Liver (tissue), 9 donors: ENCODE data around the gene GNPTG. TPM values are rescaled to one million over a fixed set of nuclear protein-coding genes. Genes with fewer than 3 reads are reported as not detected.

Experiments used
- DNase-seq: peaks from one replicate; pipeline ENCODE4 v3.0.0-alpha.2; 2017; ENCODE audit warnings: low spot score
- H3K27ac ChIP-seq, 2 donors: one replicate each; pipeline ENCODE4 v1.7.0; 2013; ENCODE audit warnings: inconsistent platforms in 2 of 2, low read length in 2 of 2, control low read depth in 1 of 2, low read depth in 1 of 2, mild to moderate bottlenecking in 1 of 2
- H3K27me3 ChIP-seq, 4 donors: one replicate each; pipeline versions ENCODE4 v1.6.1 to v1.7.0; 2013; ENCODE audit warnings: low read length in 3 of 4, inconsistent platforms in 1 of 4, mild to moderate bottlenecking in 1 of 4, moderate library complexity in 1 of 4; ENCODE audit not compliant: control insufficient read depth in 4 of 4, insufficient read depth in 4 of 4
- H3K36me3 ChIP-seq, 4 donors: one replicate each; pipeline versions ENCODE4 v1.6.1 to v1.7.0; 2013; ENCODE audit warnings: low read length in 3 of 4, mild to moderate bottlenecking in 3 of 4, low read depth in 1 of 4, moderate library complexity in 1 of 4; ENCODE audit not compliant: control insufficient read depth in 4 of 4, insufficient read depth in 3 of 4
- H3K4me1 ChIP-seq, 4 donors: one replicate each; pipeline versions ENCODE4 v1.6.1 to v1.7.0; 2013; ENCODE audit warnings: low read length in 3 of 4, mild to moderate bottlenecking in 3 of 4, moderate library complexity in 1 of 4; ENCODE audit not compliant: control insufficient read depth in 4 of 4, insufficient read depth in 4 of 4
- H3K4me3 ChIP-seq, 3 donors: one replicate each; pipeline versions ENCODE4 v1.6.1 to v1.7.0; 2013; ENCODE audit warnings: low read length in 3 of 3, control low read depth in 1 of 3, low read depth in 1 of 3, mild to moderate bottlenecking in 1 of 3
- H3K9ac ChIP-seq, 2 donors: one replicate each; pipeline ENCODE4 v1.7.0; 2013; ENCODE audit warnings: low read length in 2 of 2, mild to moderate bottlenecking in 2 of 2, moderate library complexity in 2 of 2, control low read depth in 1 of 2, low read depth in 1 of 2
- H3K9me3 ChIP-seq, 4 donors: one replicate each; pipeline versions ENCODE4 v1.6.1 to v1.7.0; 2013; ENCODE audit warnings: low read length in 3 of 4; ENCODE audit not compliant: control insufficient read depth in 4 of 4
- CTCF ChIP-seq: fragments of 150-350 bp; IDR thresholded peaks from 2 replicates; pipeline ENCODE4 v1.5.1; 2017; ENCODE audit warnings: improper control_type of control experiment, low read depth, low read length; ENCODE audit not compliant: missing input control
- EGR1 ChIP-seq, 2 donors: IDR thresholded peaks; 2 replicates each; pipeline ENCODE4 v1.6.1; 2016 to 2018; ENCODE audit warnings: antibody characterized with exemption in 2 of 2, low read depth in 2 of 2
- FOXA1 ChIP-seq: IDR thresholded peaks from 2 replicates; pipeline ENCODE4 v1.6.1; 2016; ENCODE audit warnings: antibody characterized with exemption
- FOXA2 ChIP-seq: IDR thresholded peaks from 2 replicates; pipeline ENCODE4 v1.6.1; 2016; ENCODE audit warnings: antibody characterized with exemption
- HNF4A ChIP-seq, 2 donors: conservative IDR thresholded peaks; 2 replicates each; pipeline ENCODE4 v1.6.1; 2016; ENCODE audit warnings: antibody characterized with exemption in 2 of 2, mild to moderate bottlenecking in 2 of 2
- JUND ChIP-seq, 2 donors: IDR thresholded peaks; 2 replicates each; pipeline ENCODE4 v1.6.1; 2016; ENCODE audit warnings: antibody characterized with exemption in 2 of 2
- NR2F2 ChIP-seq: IDR thresholded peaks from 2 replicates; pipeline ENCODE4 v1.6.1; 2016; ENCODE audit warnings: antibody characterized with exemption
- RAD21 ChIP-seq, 2 donors: IDR thresholded peaks; 2 replicates each; pipeline ENCODE4 v1.6.1; 2016; ENCODE audit warnings: antibody characterized with exemption in 2 of 2, mild to moderate bottlenecking in 2 of 2
- SP1 ChIP-seq: IDR thresholded peaks from 2 replicates; pipeline ENCODE4 v1.6.1; 2018; ENCODE audit warnings: antibody characterized with exemption, mild to moderate bottlenecking
- TAF1 ChIP-seq: conservative IDR thresholded peaks from 2 replicates; pipeline ENCODE4 v1.6.1; 2016; ENCODE audit warnings: antibody characterized with exemption, mild to moderate bottlenecking
- YY1 ChIP-seq: IDR thresholded peaks from 2 replicates; pipeline ENCODE4 v1.6.1; 2016; ENCODE audit warnings: antibody characterized with exemption, mild to moderate bottlenecking
- ZBTB33 ChIP-seq: IDR thresholded peaks from 2 replicates; pipeline ENCODE4 v1.6.1; 2016; ENCODE audit warnings: antibody characterized with exemption
- WGBS: extraction: QIAGEN DNeasy Blood & Tissue Kit; methylation state at CpG from one replicate; pipeline ENCODE4 v1.1.7; 2013; 5-methylcytosine and 5-hydroxymethylcytosine counted together
- polyA plus RNA-seq, 2 donors: library from polyadenylated mRNA; stranded (reverse) in 1 of 2; unstranded in 1 of 2; fragments of 200-250 nt in 1 of 2; fragments of >200 nt in 1 of 2; fragmentation: Nextera tagmentation in 1 of 2; extraction: Ambion mirVana in 1 of 2; gene quantifications; one replicate each; pipeline versions ENCODE4 v1.2.1 to v1.2.3, GENCODE V29; 2013 to 2015
- total RNA-seq, 2 donors: library from RNA; depleted of rRNA; stranded (reverse); fragments of >200 nt; gene quantifications; one replicate each; pipeline ENCODE4 v1.2.3, GENCODE V29; 2014
- donor health status: healthy.
- donor health status: healthy.
- donor health status: healthy.
- donor health status: healthy.
- donor health status: healthy.

Gene GNPTG
- total and polyA plus RNA-seq, 4 donors = 24.4 to 79.6 (median 41.0) TPM

- Histone ChIP-seq H3K9ac (no peak overlapping the region), H3K36me3 (peaks cover 3 to 14% (median 6%) of the 10 kb centered on the region in 4 donors), H3K9me3 (no peaks in the 10 kb centered on the region), H3K4me1 (peaks cover 8 to 31% (median 22%) of the 10 kb centered on the region in 4 donors), H3K27ac (no peak overlapping the region), H3K4me3 (no peak overlapping the region), H3K27me3 (no peaks in the 10 kb centered on the region)
- no peak for DNase-seq
- 86% methylated on average over 31 of the region's 31 CpGs for WGBS
- TF ChIP-seq FOXA2 = no peak
- no peak for TF ChIP-seq RAD21 (IDR thresholded peaks at IDR 0.05)
- TF ChIP-seq JUND (IDR thresholded peaks at IDR 0.05) = no peak
- no peak for TF ChIP-seq FOXA1
- no peak for TF ChIP-seq SP1
- no peak for TF ChIP-seq NR2F2
- no peak for TF ChIP-seq TAF1
- no peak for TF ChIP-seq EGR1 (IDR thresholded peaks at IDR 0.05; ENCODE audit: low read depth in 2 of 2)
- TF ChIP-seq CTCF = no peak
- TF ChIP-seq HNF4A (conservative IDR thresholded peaks at IDR 0.05) = no peak
- TF ChIP-seq YY1 = no peak
- no peak for TF ChIP-seq ZBTB33
Measured at GRCh38 chr16:1345651-1346421, 5.9 kb upstream of the GNPTG start.

- Histone ChIP-seq H3K27ac (no peak overlapping the region), H3K9me3 (no peaks in the 10 kb centered on the region), H3K9ac (no peak overlapping the region), H3K4me1 (peaks cover 9 to 39% (median 28%) of the 10 kb centered on the region in 4 donors), H3K36me3 (peaks cover 3 to 14% (median 6%) of the 10 kb centered on the region in 4 donors), H3K4me3 (no peak overlapping the region), H3K27me3 (no peaks in the 10 kb centered on the region)
- TF ChIP-seq TAF1 = no peak
- 83% methylated on average over 34 of the region's 34 CpGs for WGBS
- DNase-seq = no peak
Measured at GRCh38 chr16:1346422-1347285, 5.1 kb upstream of the GNPTG start.
